Activated T-helper 2 cell treated with anti-CD3 and anti-CD28 coated beads, Interferon-gamma antibody, Interleukin-2, Interleukin-4, amounts not matched to agents 10 μg/mL and 5 μg/mL and 100 μg/mL, durations not matched to agents 14 hours and 24 hours and 36 hours (primary cell): ENCODE data around the gene HOXB3. TPM values are rescaled to one million over a fixed set of nuclear protein-coding genes. Genes with fewer than 3 reads are reported as not detected.
A peak's percentile ranks its signal among the peaks of the same experiment; 100 is the strongest.

Source experiments
- DNase-seq: peaks from one replicate; pipeline ENCODE4 v3.0.0; 2021; ENCODE audit warnings: low spot score
- H3K27ac Mint-ChIP-seq: one replicate; pipeline ENCODE4 v1.8.0; 2021; ENCODE audit warnings: mixed read lengths
- H3K27me3 Mint-ChIP-seq: one replicate; pipeline ENCODE4 v1.8.0; 2021; ENCODE audit warnings: low read depth, mixed read lengths
- H3K36me3 Mint-ChIP-seq: one replicate; pipeline ENCODE4 v1.8.0; 2021; ENCODE audit warnings: low read depth, mixed read lengths
- H3K4me1 Mint-ChIP-seq: one replicate; pipeline ENCODE4 v1.8.0; 2021; ENCODE audit warnings: low read depth, mixed read lengths
- H3K4me3 Mint-ChIP-seq: one replicate; pipeline ENCODE4 v1.8.0; 2021; ENCODE audit warnings: low read depth, mild to moderate bottlenecking, moderate library complexity, mixed read lengths
- H3K9me3 Mint-ChIP-seq: one replicate; pipeline ENCODE4 v1.8.0; 2021; ENCODE audit warnings: mixed read lengths
- intact Hi-C: fragments of 100-400 bp; cut with micrococcal nuclease; formaldehyde crosslinking; loops from one replicate; pipeline ENCODE4 v1.15.1; 2023
- total RNA-seq: library from RNA; stranded (reverse); gene quantifications from 2 replicates; pipeline ENCODE4 v1.2.3, GENCODE V29; 2022

HOXB3 gene
- total RNA-seq, 1 donor from 2014 or later: 3.8 TPM

GRCh38 chr17:48588528-48588927 is 1.5 kb downstream of the HOXB3 start:
- H3K4me1 Mint-ChIP-seq: peaks cover 39% of the 10 kb centered on the region
- intact Hi-C loops: no loop called here

DNA sequence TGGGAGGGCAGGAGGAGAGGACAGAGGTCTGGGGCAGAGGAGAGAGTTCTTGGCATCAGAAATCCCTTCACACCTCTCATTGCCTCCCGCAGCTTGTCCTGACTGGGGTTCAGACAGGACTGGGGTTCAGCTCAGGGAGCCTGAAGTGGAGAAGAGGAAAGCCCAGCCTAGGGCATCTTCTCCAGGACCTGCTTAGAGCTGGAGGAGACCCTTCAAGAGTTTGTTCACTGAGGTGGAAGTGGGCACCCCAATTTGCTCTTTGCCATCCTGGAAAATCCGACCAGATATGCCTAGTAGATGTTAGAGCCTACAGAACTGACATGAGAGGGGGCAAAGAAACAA is 2.0 kb downstream of the HOXB3 start:
- H3K36me3 Mint-ChIP-seq: no peaks in the 10 kb centered on the region
- H3K27me3 Mint-ChIP-seq: peaks cover 76% of the 10 kb centered on the region
- no peak overlapping the region for H3K27ac Mint-ChIP-seq
- H3K4me3 Mint-ChIP-seq: no peak overlapping the region
- intact Hi-C loops: no loop called here
- no peaks in the 10 kb centered on the region for H3K9me3 Mint-ChIP-seq
- peaks cover 35% of the 10 kb centered on the region for H3K4me1 Mint-ChIP-seq
- DNase-seq: no peak

More at GRCh38 chr17:48588528-48588927, 1.5 kb downstream of the HOXB3 start:
- Mint-ChIP-seq H3K4me3 (no peak overlapping the region), H3K27ac (no peak overlapping the region), H3K36me3 (no peaks in the 10 kb centered on the region), H3K9me3 (no peaks in the 10 kb centered on the region), H3K27me3 (peaks cover 77% of the 10 kb centered on the region)
- no peak for DNase-seq

GRCh38 chr17:48587276-48588073 is 2.6 kb downstream of the HOXB3 start:
- no peak for DNase-seq
- intact Hi-C loops: no loop called here
- no peaks in the 10 kb centered on the region for H3K36me3 Mint-ChIP-seq
- H3K4me3 Mint-ChIP-seq: no peak overlapping the region
- no peak overlapping the region for H3K27ac Mint-ChIP-seq
- peaks cover 76% of the 10 kb centered on the region for H3K27me3 Mint-ChIP-seq
- no peaks in the 10 kb centered on the region for H3K9me3 Mint-ChIP-seq
- peaks cover 29% of the 10 kb centered on the region for H3K4me1 Mint-ChIP-seq

DNA sequence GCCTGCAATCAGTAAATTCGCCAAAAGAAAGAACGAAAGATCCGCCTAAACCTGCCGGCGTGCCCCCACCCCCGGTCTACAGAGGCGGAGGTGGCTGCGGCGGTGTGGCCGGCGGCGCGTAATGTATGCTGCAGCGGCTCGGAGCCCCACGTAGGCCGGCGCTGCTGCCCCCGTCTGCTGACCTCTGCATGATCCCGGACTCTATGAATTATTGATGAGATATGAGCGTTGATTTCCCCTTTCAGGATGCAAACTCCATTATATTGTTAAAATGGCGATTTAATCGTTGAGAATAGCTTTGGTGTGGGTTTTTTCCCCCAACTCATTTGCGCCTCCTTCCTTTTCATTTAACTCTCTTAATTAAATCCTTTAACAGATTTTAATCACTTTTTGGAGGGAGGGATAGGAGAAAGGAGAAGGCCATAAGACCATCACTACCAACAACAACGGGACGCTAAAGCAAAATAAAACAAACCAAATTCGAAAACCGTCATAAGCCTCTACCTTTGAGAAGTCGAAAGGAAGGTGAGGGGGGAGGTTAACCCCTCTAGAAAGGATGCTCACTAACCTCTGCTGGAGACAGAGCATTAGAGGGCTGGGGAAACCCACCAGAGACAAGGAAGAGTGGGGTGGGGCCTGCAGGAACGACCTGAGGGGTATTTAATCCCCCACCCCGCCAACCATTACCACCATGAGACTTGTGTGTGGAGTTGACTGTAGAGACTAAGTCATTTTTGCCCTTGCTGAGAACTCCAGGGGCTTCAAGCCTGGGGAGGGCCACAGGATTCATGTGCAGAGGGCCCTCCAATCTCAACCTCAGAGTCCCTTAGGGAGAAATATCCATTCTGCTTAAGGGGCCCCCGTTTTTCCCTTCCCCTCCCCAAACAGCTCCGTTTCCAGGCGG is 3.4 kb downstream of the HOXB3 start:
- peak overlapping the region; percentile 89 for H3K4me3 Mint-ChIP-seq
- no peak for DNase-seq
- H3K4me1 Mint-ChIP-seq: peaks cover 30% of the 10 kb centered on the region
- H3K36me3 Mint-ChIP-seq: no peaks in the 10 kb centered on the region
- H3K27ac Mint-ChIP-seq: no peak overlapping the region
- peaks cover 77% of the 10 kb centered on the region for H3K27me3 Mint-ChIP-seq
- intact Hi-C loops: no loop called here
- H3K9me3 Mint-ChIP-seq: no peaks in the 10 kb centered on the region

DNA sequence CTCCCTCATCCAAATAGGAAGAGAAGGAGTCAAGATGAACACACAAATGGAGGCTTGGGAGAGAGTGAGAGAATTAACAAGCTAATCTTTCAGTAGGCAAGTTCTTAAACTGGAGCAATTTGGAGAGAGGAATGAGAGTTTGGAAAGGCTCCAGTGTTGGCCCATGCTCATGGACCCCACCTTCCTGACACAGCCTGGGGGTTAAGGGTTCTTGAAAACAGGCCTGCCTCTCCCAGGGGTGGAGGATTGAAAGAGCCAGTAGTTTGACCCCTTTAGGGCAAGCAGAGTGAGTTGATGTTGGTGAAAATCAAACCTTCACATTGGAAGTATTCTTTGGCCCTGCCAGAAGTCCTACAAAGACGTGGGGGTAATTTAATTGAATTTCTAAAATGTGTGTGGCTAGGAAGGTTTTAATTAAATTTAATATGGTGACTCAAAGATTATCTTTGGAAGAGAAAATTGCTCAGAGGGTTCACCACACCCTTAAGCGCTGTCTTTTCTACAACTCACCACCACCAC is 5.8 kb downstream of the HOXB3 start:
- Mint-ChIP-seq H3K36me3 (no peaks in the 10 kb centered on the region), H3K4me3 (peak overlapping the region; percentile 43), H3K4me1 (peaks cover 39% of the 10 kb centered on the region), H3K9me3 (no peaks in the 10 kb centered on the region), H3K27ac (no peak overlapping the region), H3K27me3 (peaks cover 78% of the 10 kb centered on the region)
- DNase-seq: no peak
- intact Hi-C loops: no loop called here

GRCh38 chr17:48583708-48584222 is 6.3 kb downstream of the HOXB3 start:
- no peaks in the 10 kb centered on the region for H3K36me3 Mint-ChIP-seq
- peaks cover 81% of the 10 kb centered on the region for H3K27me3 Mint-ChIP-seq
- no peaks in the 10 kb centered on the region for H3K9me3 Mint-ChIP-seq
- H3K4me3 Mint-ChIP-seq: peak overlapping the region; percentile 43
- no peak overlapping the region for H3K27ac Mint-ChIP-seq
- intact Hi-C loops: no loop called here
- H3K4me1 Mint-ChIP-seq: peaks cover 45% of the 10 kb centered on the region
- DNase-seq: no peak

DNA sequence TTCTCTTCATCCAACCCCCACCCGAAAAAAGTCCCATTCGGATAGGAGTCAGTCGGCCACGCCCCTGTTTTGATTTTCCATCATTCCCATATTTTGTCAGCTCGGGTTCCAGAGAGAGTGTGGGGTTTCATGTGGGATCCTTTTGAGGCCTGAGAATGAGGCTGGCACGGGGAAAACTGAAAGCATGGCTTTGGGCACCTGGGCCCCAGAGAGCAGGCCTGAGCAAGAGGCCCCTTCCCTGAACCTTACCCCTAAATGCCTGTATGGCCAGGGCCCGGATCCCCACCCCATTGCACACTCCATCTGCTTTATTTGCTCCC is 7.3 kb downstream of the HOXB3 start:
- intact Hi-C loops: no loop called here

DNA sequence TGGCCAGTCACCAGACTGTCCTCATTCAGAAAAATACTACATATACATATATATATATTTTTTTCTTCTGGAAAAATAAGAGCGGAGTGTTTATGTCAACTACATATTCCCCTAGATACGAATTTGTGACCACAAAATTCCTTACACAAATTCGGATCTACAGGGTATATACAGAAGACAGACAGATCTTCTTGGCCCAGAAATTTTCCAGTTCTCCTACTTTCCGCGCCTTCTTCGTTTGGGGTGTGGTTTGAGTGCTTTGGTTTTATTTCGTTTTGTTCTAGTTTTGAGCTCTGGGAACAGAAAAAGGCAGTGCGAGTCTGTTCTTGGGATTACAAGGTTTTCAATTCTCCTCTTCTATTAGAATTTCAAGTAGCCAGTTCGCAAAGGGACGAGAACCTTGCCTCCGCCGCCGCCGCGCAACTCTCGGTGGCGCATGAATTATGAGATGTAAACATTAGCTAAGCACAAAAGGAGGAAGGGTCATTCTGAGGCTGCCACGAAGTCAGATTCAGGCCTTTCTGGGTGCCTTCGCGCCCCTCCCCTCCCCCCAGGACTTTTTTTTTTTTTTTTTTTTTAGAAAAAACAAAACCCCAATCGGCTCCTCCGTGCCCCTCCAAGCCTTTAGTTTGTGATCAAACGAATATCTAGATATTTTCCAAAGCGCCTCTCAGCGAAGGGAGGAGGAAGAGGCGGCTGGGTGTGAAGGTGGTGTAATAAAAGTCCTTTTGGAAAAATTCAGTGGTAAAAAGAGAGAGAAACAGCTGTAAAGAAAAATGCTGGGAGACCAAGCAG is 10.1 kb downstream of the HOXB3 start:
- peaks cover 41% of the 10 kb centered on the region for H3K4me1 Mint-ChIP-seq
- no peaks in the 10 kb centered on the region for H3K9me3 Mint-ChIP-seq
- peaks cover 52% of the 10 kb centered on the region for H3K27me3 Mint-ChIP-seq
- intact Hi-C loops: loop anchor here (2.0 kb wide), 1 partner anchor 33 kb away; no protein-coding TSS in a partner anchor
- no peak overlapping the region for H3K27ac Mint-ChIP-seq
- H3K4me3 Mint-ChIP-seq: peak overlapping the region; percentile 56
- H3K36me3 Mint-ChIP-seq: peaks cover 2% of the 10 kb centered on the region
- DNase-seq: no peak

More for the DNA sequence above, 7.3 kb downstream of the HOXB3 start:
- peak overlapping the region; percentile 53 for H3K4me3 Mint-ChIP-seq
- no peaks in the 10 kb centered on the region for H3K36me3 Mint-ChIP-seq
- H3K27me3 Mint-ChIP-seq: peaks cover 72% of the 10 kb centered on the region
- no peak for DNase-seq
- H3K9me3 Mint-ChIP-seq: no peaks in the 10 kb centered on the region
- H3K27ac Mint-ChIP-seq: no peak overlapping the region
- peaks cover 46% of the 10 kb centered on the region for H3K4me1 Mint-ChIP-seq

GRCh38 chr17:48579471-48579759 is 10.6 kb downstream of the HOXB3 start:
- no peaks in the 10 kb centered on the region for H3K9me3 Mint-ChIP-seq
- peaks cover 2% of the 10 kb centered on the region for H3K36me3 Mint-ChIP-seq
- peak overlapping the region; percentile 85 for H3K4me3 Mint-ChIP-seq
- peaks cover 39% of the 10 kb centered on the region for H3K4me1 Mint-ChIP-seq
- intact Hi-C loops: loop anchor here (2.0 kb wide), 1 partner anchor 33 kb away; no protein-coding TSS in a partner anchor
- no peak for DNase-seq
- H3K27me3 Mint-ChIP-seq: peaks cover 50% of the 10 kb centered on the region
- H3K27ac Mint-ChIP-seq: no peak overlapping the region

DNA sequence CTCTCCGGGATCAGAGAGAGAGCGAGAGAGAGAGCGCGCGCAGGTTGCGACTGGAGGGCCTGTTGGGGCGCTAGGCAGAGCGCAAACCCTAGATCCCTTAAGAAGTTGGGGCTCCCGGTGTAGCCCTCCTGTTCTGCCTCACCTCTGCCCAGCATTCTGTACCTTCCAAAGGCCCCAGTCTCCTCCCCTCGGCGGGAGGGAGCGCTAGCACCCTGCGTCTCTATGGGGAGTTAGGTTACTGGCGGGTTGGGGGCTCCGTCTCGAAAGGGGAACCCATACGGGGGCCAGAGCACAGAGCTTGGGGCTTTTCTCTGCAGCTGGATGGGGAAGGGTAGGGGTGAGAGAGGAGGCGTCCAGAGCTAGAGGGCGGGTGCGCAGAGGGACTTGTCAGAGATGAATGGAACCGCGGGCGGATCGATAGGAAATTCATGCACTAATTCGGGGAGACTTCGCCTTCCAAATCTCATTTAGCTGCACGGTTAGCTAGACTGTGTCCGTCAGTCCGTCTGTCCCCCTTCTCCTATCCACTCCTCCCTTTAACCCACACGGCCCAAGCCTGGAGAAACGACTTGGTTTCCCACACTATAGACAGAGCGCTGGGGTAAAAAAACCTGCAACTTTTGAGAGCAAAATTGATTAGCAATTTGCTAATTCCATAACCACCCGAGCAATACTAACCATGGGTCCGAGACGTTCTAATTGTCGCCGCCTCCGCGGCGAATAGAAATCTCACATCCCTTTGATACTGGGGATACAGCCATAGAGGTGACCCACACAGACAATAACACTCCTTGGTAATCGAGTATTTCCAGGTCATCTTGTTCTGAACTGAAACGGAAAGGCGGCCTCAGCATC is 11.2 kb downstream of the HOXB3 start:
- Mint-ChIP-seq H3K27me3 (peaks cover 45% of the 10 kb centered on the region), H3K27ac (peak overlapping the region; percentile 75), H3K9me3 (no peaks in the 10 kb centered on the region), H3K36me3 (peaks cover 2% of the 10 kb centered on the region), H3K4me1 (peaks cover 39% of the 10 kb centered on the region), H3K4me3 (peak overlapping the region; percentile 85)
- intact Hi-C loops: loop anchor here (2.0 kb wide), 1 partner anchor 32 kb away; no protein-coding TSS in a partner anchor
- DNase-seq: no peak

- Mint-ChIP-seq H3K36me3 (peaks cover 2% of the 10 kb centered on the region), H3K27me3 (peaks cover 42% of the 10 kb centered on the region), H3K9me3 (no peaks in the 10 kb centered on the region), H3K4me1 (peaks cover 43% of the 10 kb centered on the region), H3K27ac (peak within 1 kb of the TSS; percentile 75), H3K4me3 (peak within 1 kb of the TSS; percentile 85)
- DNase-seq: peak; percentile 70
- intact Hi-C loops: loop anchor here (2.0 kb wide), 1 partner anchor 31 kb away; no protein-coding TSS in a partner anchor
Measured at GRCh38 chr17:48577946-48578615, 12.0 kb downstream of the HOXB3 start, which contains the start of gene HOXB4. TSS of gene HOXB4 (minus strand) at chr17:48578350. CDS start at chr17:48578319, 31 bp downstream.
